PC-9 (cell line): ENCODE measurements around the gene PHAF1. TPM values are rescaled to one million over a fixed set of nuclear protein-coding genes. Genes with fewer than 3 reads are reported as not detected.
A peak's percentile ranks its signal among the peaks of the same experiment; 100 is the strongest.

ENCODE experiments used
- BruUV-seq: library from RNA; stranded (reverse); fragments of 400-500 nt; replicated peaks from 2 replicates; lab custom pipeline; 2021; lab: Mats Ljungman, UMichigan
- CTCF ChIA-PET: fragments of 300-600 bp; sonication (Branson Sonifier 250); formaldehyde crosslinking; loops from one replicate; lab custom pipeline; 2022; ENCODE audit warnings: antibody characterized with exemption; lab: Charles Lee
- POLR2A ChIA-PET: fragments of 300-600 bp; sonication (Branson Sonifier 250); formaldehyde crosslinking; loops from one replicate; lab custom pipeline; 2022; ENCODE audit warnings: antibody characterized with exemption; ENCODE audit not compliant: unreplicated experiment; lab: Charles Lee
- DNase-seq, 2 experiments: peaks; one replicate each; pipeline versions ENCODE4 v3.0.0 to v3.0.0-alpha.2; 2015 to 2022; ENCODE audit warnings: mixed read lengths in 1 of 2
- H2AFZ ChIP-seq: fragments of 200-600 bp; sonication (generic); 2 replicates; pipeline ENCODE4 v1.8.1; 2017; ENCODE audit warnings: antibody characterized with exemption
- H3F3A ChIP-seq: fragments of 200-600 bp; sonication (generic); 2 replicates; pipeline ENCODE4 v1.8.1; 2017; ENCODE audit warnings: antibody characterized with exemption, mild to moderate bottlenecking, low read depth; ENCODE audit not compliant: insufficient read depth
- H3K27ac ChIP-seq: fragments of 200-600 bp; sonication (generic); 2 replicates; pipeline ENCODE4 v1.6.1; 2016; ENCODE audit warnings: mixed run types
- H3K27me3 ChIP-seq: fragments of 200-600 bp; sonication (generic); 2 replicates; pipeline ENCODE4 v1.6.1; 2016; ENCODE audit warnings: low read depth, mixed run types; ENCODE audit not compliant: insufficient read depth
- H3K36me3 ChIP-seq: fragments of 200-600 bp; sonication (generic); 2 replicates; pipeline ENCODE4 v1.6.1; 2016; ENCODE audit warnings: low read depth, mixed run types
- H3K4me1 ChIP-seq: fragments of 200-600 bp; sonication (generic); replicated peaks from 2 replicates; pipeline ENCODE4 v1.6.1; 2016; ENCODE audit warnings: mixed run types; ENCODE audit not compliant: insufficient read depth
- H3K4me2 ChIP-seq: fragments of 200-600 bp; sonication (generic); 2 replicates; pipeline ENCODE4 v1.6.1; 2017; ENCODE audit warnings: mixed run types
- H3K4me3 ChIP-seq: fragments of 200-600 bp; sonication (generic); 2 replicates; pipeline ENCODE4 v1.6.1; 2016; ENCODE audit warnings: mixed run types
- H3K79me2 ChIP-seq: fragments of 200-600 bp; sonication (generic); 2 replicates; pipeline ENCODE4 v1.6.1; 2017; ENCODE audit warnings: low read depth, mixed run types
- H3K9me2 ChIP-seq: fragments of 200-600 bp; sonication (generic); 2 replicates; pipeline ENCODE4 v1.8.1; 2017; ENCODE audit warnings: mild to moderate bottlenecking; ENCODE audit not compliant: insufficient read depth
- H3K9me3 ChIP-seq: fragments of 200-600 bp; sonication (generic); 2 replicates; pipeline ENCODE4 v1.8.1; 2016; ENCODE audit warnings: low read depth; ENCODE audit not compliant: insufficient read depth
- H4K20me1 ChIP-seq: fragments of 200-600 bp; sonication (generic); 2 replicates; pipeline ENCODE4 v1.8.1; 2017; ENCODE audit not compliant: insufficient read depth
- CTCF ChIP-seq: fragments of 200-600 bp; sonication (generic); conservative IDR thresholded peaks from 2 replicates; pipeline ENCODE4 v1.6.1; 2017; ENCODE audit warnings: mixed run types, antibody characterized with exemption, mild to moderate bottlenecking, moderate library complexity
- EZH2 ChIP-seq: fragments of 200-600 bp; sonication (generic); IDR thresholded peaks from 2 replicates; pipeline ENCODE4 v1.8.0; 2017; ENCODE audit warnings: antibody characterized with exemption, low read depth
- intact Hi-C: fragments of 100-400 bp; cut with micrococcal nuclease; formaldehyde crosslinking; loops from one replicate; pipeline ENCODE4 v1.10.0; 2022; ENCODE audit not compliant: unreplicated experiment
- total RNA-seq: library from RNA; stranded (reverse); gene quantifications from 2 replicates; pipeline ENCODE4 v1.2.3, GENCODE V29; 2021

PHAF1 gene
- total RNA-seq, 1 experiment from 2014 or later: 19.5 TPM

- H3K4me2 ChIP-seq: no peak overlapping the region
- H3K27ac ChIP-seq: no peak overlapping the region
- H3K4me3 ChIP-seq: no peak overlapping the region
- H4K20me1 ChIP-seq: peaks cover 7% of the 10 kb centered on the region; the same call in 1 of the 2 replicates
- no peak for TF ChIP-seq EZH2
- no peak for TF ChIP-seq CTCF
- peaks cover 24% of the 10 kb centered on the region for H3F3A ChIP-seq
- no peaks in the 10 kb centered on the region for H3K9me2 ChIP-seq
- POLR2A ChIA-PET: interaction anchor here (0.6 kb wide), 1 partner anchor 192 kb away, joined by 4 read pairs; no protein-coding TSS in a partner anchor
- no peaks in the 10 kb centered on the region for H3K27me3 ChIP-seq
- DNase-seq: no peak
- CTCF ChIA-PET: no interaction called here
- H3K36me3 ChIP-seq: no peaks in the 10 kb centered on the region
- intact Hi-C loops: no loop called here
- peaks cover 29% of the 10 kb centered on the region for H3K4me1 ChIP-seq
- no peaks in the 10 kb centered on the region for H3K9me3 ChIP-seq
- H3K79me2 ChIP-seq: peaks cover 37% of the 10 kb centered on the region
- H2AFZ ChIP-seq: peak overlapping the region; percentile 97; the same call in 1 of the 2 replicates
- no TSS peak for BruUV-seq
Observed at GRCh38 chr16:67108489-67108888, 1.3 kb upstream of the PHAF1 start.

GRCh38 chr16:67108931-67109406 lies 772 bp upstream of the PHAF1 start:
- no peak for TF ChIP-seq EZH2
- no peak for TF ChIP-seq CTCF
- peak overlapping the region; percentile 97 for H2AFZ ChIP-seq

GRCh38 chr16:67111951-67112444 lies 2.3 kb downstream of the PHAF1 start:
- no peak overlapping the region for H3K4me3 ChIP-seq
- H3K36me3 ChIP-seq: no peaks in the 10 kb centered on the region
- H3K4me1 ChIP-seq: peaks cover 41% of the 10 kb centered on the region
- no peak overlapping the region for H2AFZ ChIP-seq
- peak overlapping the region; percentile 95; the same call in 1 of the 2 replicates for H3K4me2 ChIP-seq
- H3K79me2 ChIP-seq: peaks cover 72% of the 10 kb centered on the region
- peaks cover 20% of the 10 kb centered on the region; the same call in 1 of the 2 replicates for H3F3A ChIP-seq
- CTCF ChIA-PET: interaction anchor here (0.5 to 0.6 kb wide), 3 partner anchors 42 to 778 kb away, joined by 3 to 15 read pairs (median 13); no protein-coding TSS in a partner anchor
- H3K9me2 ChIP-seq: no peaks in the 10 kb centered on the region
- intact Hi-C loops: loop anchor here (2.0 to 5.0 kb wide), 2 partner anchors 45 to 73 kb away; partner anchors contain the start of genes FBXL8 and TRADD
- TF ChIP-seq EZH2: no peak
- TF ChIP-seq CTCF: no peak
- POLR2A ChIA-PET: interaction anchor here (0.9 kb wide), 1 partner anchor 71 kb away, joined by 4 read pairs; no protein-coding TSS in a partner anchor
- BruUV-seq: no TSS peak
- no peak for DNase-seq
- no peak overlapping the region for H3K27ac ChIP-seq
- peaks cover 18% of the 10 kb centered on the region; the same call in 1 of the 2 replicates for H4K20me1 ChIP-seq
- H3K9me3 ChIP-seq: no peaks in the 10 kb centered on the region
- H3K27me3 ChIP-seq: no peaks in the 10 kb centered on the region

More at GRCh38 chr16:67108931-67109406, 772 bp upstream of the PHAF1 start:
- Histone ChIP-seq H3K9me2 (no peaks in the 10 kb centered on the region), H3K4me3 (peak overlapping the region; percentile 79; the same call in 1 of the 2 replicates), H3K79me2 (peaks cover 42% of the 10 kb centered on the region), H3K36me3 (no peaks in the 10 kb centered on the region), H3K9me3 (no peaks in the 10 kb centered on the region), H3K27me3 (no peaks in the 10 kb centered on the region), H3F3A (peaks cover 25% of the 10 kb centered on the region), H3K4me2 (peak overlapping the region; percentile 95), H3K27ac (no peak overlapping the region), H4K20me1 (peaks cover 7% of the 10 kb centered on the region; the same call in 1 of the 2 replicates), H3K4me1 (peaks cover 33% of the 10 kb centered on the region)
- POLR2A ChIA-PET: interaction anchor here (0.6 kb wide), 1 partner anchor 192 kb away, joined by 4 read pairs; no protein-coding TSS in a partner anchor
- BruUV-seq: no TSS peak
- CTCF ChIA-PET: no interaction called here
- intact Hi-C loops: no loop called here
- DNase-seq: no peak
